Gastrocnemius medialis (tissue), 4 donors: ENCODE results near the gene SYT7.

Source experiments
- CTCF ChIP-seq, 5 experiments: fragments of 450-650 bp in 3 of 5; fragments of 200-600 bp in 2 of 5; sonication (generic) in 2 of 5; IDR thresholded peaks in 4 of 5; conservative IDR thresholded peaks in 1 of 5; 1 replicate in 4 of 5; 2 replicates in 1 of 5; pipeline ENCODE4 v1.5.1; 2016 to 2019; ENCODE audit warnings: antibody characterized with exemption in 5 of 5, mild to moderate bottlenecking in 3 of 5, moderate library complexity in 3 of 5
- POLR2A ChIP-seq, 2 donors: fragments of 450-650 bp; IDR thresholded peaks; one replicate each; pipeline ENCODE4 v1.6.1; 2017; ENCODE audit warnings: antibody characterized with exemption in 2 of 2, mild to moderate bottlenecking in 2 of 2, moderate library complexity in 2 of 2

- TF ChIP-seq POLR2A (IDR thresholded peaks at IDR 0.05): no peak
- TF ChIP-seq CTCF (IDR thresholded peaks at IDR 0.05 in 4 of 5, conservative IDR thresholded peaks at IDR 0.05 in 1 of 5): peak; percentile 97 to 99 (median 98)
Observed at GRCh38 chr11:61516675-61517572, 64.0 kb downstream of the SYT7 start.
